ENCODE results near the gene AGPAT1.

- TF ChIP-seq POLR2A (IDR thresholded peaks at IDR 0.05; ENCODE audit: low read depth, low read length) = no peak
- TF ChIP-seq POLR2AphosphoS5 (IDR thresholded peaks at IDR 0.05; ENCODE audit: low read depth, low read length) = no peak
- TF ChIP-seq TAF1 (IDR thresholded peaks at IDR 0.05; ENCODE audit: low read depth, low read length) = no peak
Measured at GRCh38 chr6:32163559-32164258, 12.2 kb downstream of the AGPAT1 start.

All from GM12891 (cell line).